Subcutaneous adipose tissue (tissue), 4 donors: ENCODE data around the gene ARHGAP18. TPM values are rescaled to one million over a fixed set of nuclear protein-coding genes. Genes with fewer than 3 reads are reported as not detected.

Experiments
- total RNA-seq, 4 donors: library from RNA; depleted of rRNA; stranded (reverse); fragments of >200 nt; gene quantifications; one replicate each; pipeline ENCODE4 v1.1.0, GENCODE V29; 2016
- TF ChIP-seq, protein P1 (sequence below): fragments of 450-650 bp; IDR thresholded peaks from one replicate; pipeline ENCODE4 v1.5.1; 2016; ENCODE audit warnings: low read depth, mild to moderate bottlenecking, control low read depth, antibody characterized with exemption, moderate library complexity

Gene ARHGAP18
- total RNA-seq, 4 donors from 2014 or later = 20.7 to 44.2 (median 29.7) TPM

GRCh38 chr6:129605095-129605494 lies 104.9 kb downstream of the ARHGAP18 start:
- TF ChIP-seq, protein P1, sequence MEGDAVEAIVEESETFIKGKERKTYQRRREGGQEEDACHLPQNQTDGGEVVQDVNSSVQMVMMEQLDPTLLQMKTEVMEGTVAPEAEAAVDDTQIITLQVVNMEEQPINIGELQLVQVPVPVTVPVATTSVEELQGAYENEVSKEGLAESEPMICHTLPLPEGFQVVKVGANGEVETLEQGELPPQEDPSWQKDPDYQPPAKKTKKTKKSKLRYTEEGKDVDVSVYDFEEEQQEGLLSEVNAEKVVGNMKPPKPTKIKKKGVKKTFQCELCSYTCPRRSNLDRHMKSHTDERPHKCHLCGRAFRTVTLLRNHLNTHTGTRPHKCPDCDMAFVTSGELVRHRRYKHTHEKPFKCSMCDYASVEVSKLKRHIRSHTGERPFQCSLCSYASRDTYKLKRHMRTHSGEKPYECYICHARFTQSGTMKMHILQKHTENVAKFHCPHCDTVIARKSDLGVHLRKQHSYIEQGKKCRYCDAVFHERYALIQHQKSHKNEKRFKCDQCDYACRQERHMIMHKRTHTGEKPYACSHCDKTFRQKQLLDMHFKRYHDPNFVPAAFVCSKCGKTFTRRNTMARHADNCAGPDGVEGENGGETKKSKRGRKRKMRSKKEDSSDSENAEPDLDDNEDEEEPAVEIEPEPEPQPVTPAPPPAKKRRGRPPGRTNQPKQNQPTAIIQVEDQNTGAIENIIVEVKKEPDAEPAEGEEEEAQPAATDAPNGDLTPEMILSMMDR = no peak

- TF ChIP-seq, protein P1 = no peak
Observed at GRCh38 chr6:129604321-129604720, 105.7 kb downstream of the ARHGAP18 start.

DNA sequence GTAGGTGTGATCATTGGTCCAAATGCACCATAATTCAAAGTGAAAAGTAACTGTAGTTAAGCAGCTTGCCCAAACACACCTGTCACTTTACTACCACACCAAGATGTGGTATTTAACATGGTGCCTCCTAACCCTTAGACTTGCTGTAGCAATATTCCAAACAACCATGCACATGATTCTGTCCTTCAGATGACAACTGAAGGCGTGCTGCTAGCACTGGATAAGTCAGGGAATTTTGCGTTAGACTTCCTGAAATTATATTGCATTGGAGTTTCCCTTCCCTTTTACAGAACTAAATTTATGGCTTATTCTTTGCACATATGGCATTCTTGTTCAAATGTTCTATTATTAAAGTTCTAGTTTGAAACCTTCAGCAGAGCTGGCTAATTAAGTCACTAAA lies 106.2 kb downstream of the ARHGAP18 start:
- TF ChIP-seq, protein P1 = no peak

GRCh38 chr6:129601323-129601722 lies 108.7 kb downstream of the ARHGAP18 start:
- TF ChIP-seq, protein P1 = no peak

GRCh38 chr6:129599467-129599866 lies 110.5 kb downstream of the ARHGAP18 start:
- TF ChIP-seq, protein P1 = no peak

DNA sequence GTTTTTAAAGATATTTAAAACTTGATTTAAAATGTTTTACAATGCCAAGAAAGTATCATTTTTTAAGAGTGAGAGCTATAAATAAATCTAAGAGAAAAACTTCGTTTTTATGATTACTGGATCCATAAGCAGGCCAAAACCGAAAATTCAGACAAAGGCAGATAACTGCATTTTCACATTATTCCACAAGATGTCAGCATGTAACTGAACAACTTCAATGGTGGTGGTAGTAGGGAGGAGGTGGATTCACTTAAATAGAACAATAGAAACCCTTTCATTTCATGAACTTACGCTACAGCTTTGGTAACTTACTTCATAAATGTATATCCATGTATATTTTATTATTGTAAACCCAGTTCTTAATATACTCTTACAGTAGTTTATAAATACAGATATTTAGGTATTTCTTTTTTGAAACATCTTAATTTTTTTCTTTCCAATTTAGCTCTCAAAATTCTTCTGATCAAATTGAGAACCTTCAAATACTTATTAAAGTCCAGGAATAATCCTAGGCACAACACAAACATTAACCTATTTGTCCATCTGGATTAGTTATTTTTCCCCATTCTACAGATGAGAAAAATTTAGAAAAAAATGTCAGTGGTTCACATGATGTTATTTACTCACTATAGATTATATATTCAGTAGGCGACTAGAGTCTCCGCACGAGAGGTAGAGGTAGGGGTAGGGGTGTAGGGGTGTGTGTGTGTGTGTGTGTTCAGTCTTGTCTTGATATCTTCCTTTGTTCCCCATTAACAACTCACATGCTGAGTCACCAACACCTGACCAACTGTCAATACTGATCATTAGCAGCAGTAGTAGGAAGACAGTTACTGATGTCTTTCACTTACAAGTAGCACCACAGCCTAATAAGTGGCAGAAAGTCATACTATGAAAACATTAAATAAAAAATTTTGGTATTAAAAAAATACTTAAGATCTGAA lies 111.5 kb downstream of the ARHGAP18 start:
- TF ChIP-seq, protein P1 = no peak

GRCh38 chr6:129597023-129597713 lies 112.8 kb downstream of the ARHGAP18 start:
- TF ChIP-seq, protein P1 = no peak
